ENCODE results near the gene GULP1. TPM values are rescaled to one million over a fixed set of nuclear protein-coding genes. Genes with fewer than 3 reads are reported as not detected.

GULP1 gene
- total RNA-seq, 1 donor = 42.7 TPM

- DNase-seq (ENCODE audit: low read depth) = no peak
- TF ChIP-seq CTCF (IDR thresholded peaks at IDR 0.05; ENCODE audit: insufficient read depth, low read length) = no peak
- H3K4me3 ChIP-seq (ENCODE audit: low read depth, low read length) = no peak overlapping the region
Observed at GRCh38 chr2:188416367-188416766, 124.7 kb downstream of the GULP1 start.

GRCh38 chr2:188422726-188423125, 131.1 kb downstream of the GULP1 start:
- TF ChIP-seq CTCF (IDR thresholded peaks at IDR 0.05; ENCODE audit: insufficient read depth, low read length) = no peak

GRCh38 chr2:188425266-188425665, 133.6 kb downstream of the GULP1 start:
- no peak for DNase-seq (ENCODE audit: low read depth)

More at GRCh38 chr2:188422726-188423125, 131.1 kb downstream of the GULP1 start:
- no peak for DNase-seq (ENCODE audit: low read depth)
- no peak overlapping the region for H3K4me3 ChIP-seq (ENCODE audit: low read depth, low read length)

GRCh38 chr2:188426121-188426520, 134.4 kb downstream of the GULP1 start:
- no peak for DNase-seq (ENCODE audit: low read depth)
- H3K4me3 ChIP-seq (ENCODE audit: low read depth, low read length) = no peak overlapping the region
- no peak for TF ChIP-seq CTCF (IDR thresholded peaks at IDR 0.05; ENCODE audit: insufficient read depth, low read length)

More at GRCh38 chr2:188425266-188425665, 133.6 kb downstream of the GULP1 start:
- TF ChIP-seq CTCF (IDR thresholded peaks at IDR 0.05; ENCODE audit: insufficient read depth, low read length) = no peak
- no peak overlapping the region for H3K4me3 ChIP-seq (ENCODE audit: low read depth, low read length)

GRCh38 chr2:188430705-188431104, 139.0 kb downstream of the GULP1 start:
- TF ChIP-seq CTCF (IDR thresholded peaks at IDR 0.05; ENCODE audit: insufficient read depth, low read length) = no peak
- DNase-seq (ENCODE audit: low read depth) = no peak

GRCh38 chr2:188434018-188434417, 142.3 kb downstream of the GULP1 start:
- DNase-seq (ENCODE audit: low read depth) = no peak

More at GRCh38 chr2:188430705-188431104, 139.0 kb downstream of the GULP1 start:
- no peak overlapping the region for H3K4me3 ChIP-seq (ENCODE audit: low read depth, low read length)

More at GRCh38 chr2:188434018-188434417, 142.3 kb downstream of the GULP1 start:
- no peak for TF ChIP-seq CTCF (IDR thresholded peaks at IDR 0.05; ENCODE audit: insufficient read depth, low read length)
- H3K4me3 ChIP-seq (ENCODE audit: low read depth, low read length) = no peak overlapping the region
